ENCODE data around the gene SPOCK1. TPM values are rescaled to one million over a fixed set of nuclear protein-coding genes. Genes with fewer than 3 reads are reported as not detected.

Gene SPOCK1
- total and polyA plus RNA-seq, 4 donors: 4.5 to 67.8 (median 27.0) TPM

DNA sequence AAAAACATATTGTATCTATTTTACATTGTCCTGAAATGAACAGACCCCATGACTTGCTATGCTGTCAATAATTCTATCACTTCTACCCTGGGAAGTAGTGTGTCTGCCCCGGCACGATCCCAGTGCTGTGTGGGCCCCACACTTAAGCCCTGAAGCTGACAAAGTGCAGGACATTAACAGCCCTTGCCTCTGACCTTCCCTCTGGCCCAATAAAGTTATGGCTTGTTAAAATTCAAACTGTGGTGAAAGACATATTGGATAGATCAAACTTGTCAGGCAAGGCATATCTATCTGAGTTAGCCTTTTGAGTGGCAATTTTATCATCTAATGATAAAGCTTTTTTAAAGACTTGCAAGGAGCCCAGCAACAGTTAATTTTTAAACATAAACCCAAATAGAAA is 229.2 kb downstream of the SPOCK1 start:
- 74 to 91% methylated on average over 2 of the region's 2 CpGs for WGBS, 2 donors
- Histone ChIP-seq H3K36me3 (ENCODE audit: control insufficient read depth in 1 of 2, insufficient read depth in 2 of 2, low read length in 1 of 2) (no peaks in the 10 kb centered on the region), H3K9me3 (ENCODE audit: control insufficient read depth, low read length) (no peaks in the 10 kb centered on the region), H3K27me3 (ENCODE audit: control insufficient read depth in 1 of 2, insufficient read depth in 2 of 2, low read length in 1 of 2) (no peaks in the 10 kb centered on the region), H3K27ac (ENCODE audit: low read depth in 1 of 2, low read length in 2 of 2) (no peak overlapping the region), H3K4me3 (ENCODE audit: low read length in 2 of 2) (no peak overlapping the region), H3K4me1 (ENCODE audit: control insufficient read depth in 1 of 2, insufficient read depth in 2 of 2, low read length in 2 of 2) (peaks cover 0 to 3% of the 10 kb centered on the region in 2 donors)
- no peak for DNase-seq
- ATAC-seq (ENCODE audit: low FRiP score): no peak
- intact Hi-C loops (cut with DNase I): no loop called here

DNA sequence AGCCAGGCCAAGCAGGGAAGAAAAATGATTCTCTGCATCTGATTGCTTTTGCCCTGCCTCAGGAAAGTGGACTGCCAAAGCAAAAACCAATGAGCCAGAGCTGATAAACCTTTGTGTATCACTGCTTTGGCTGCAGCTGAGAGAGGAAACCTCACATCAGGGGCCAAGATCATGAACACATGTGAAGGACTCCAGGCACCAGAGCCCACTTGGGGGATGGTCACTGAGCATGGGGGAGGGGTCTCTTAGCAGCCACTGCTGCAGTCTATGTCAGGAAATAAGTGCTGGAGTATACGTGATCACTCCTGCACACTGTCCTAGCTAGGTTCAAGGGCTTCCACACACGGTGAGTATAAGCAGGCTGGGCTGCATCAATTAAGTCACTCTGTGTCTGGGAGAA is 229.9 kb downstream of the SPOCK1 start:
- Histone ChIP-seq H3K4me1 (ENCODE audit: control insufficient read depth in 1 of 2, insufficient read depth in 2 of 2, low read length in 2 of 2) (peaks cover 0 to 6% of the 10 kb centered on the region in 2 donors), H3K9me3 (ENCODE audit: control insufficient read depth, low read length) (no peaks in the 10 kb centered on the region), H3K27me3 (ENCODE audit: control insufficient read depth in 1 of 2, insufficient read depth in 2 of 2, low read length in 1 of 2) (no peaks in the 10 kb centered on the region), H3K4me3 (ENCODE audit: low read length in 2 of 2) (no peak overlapping the region), H3K36me3 (ENCODE audit: control insufficient read depth in 1 of 2, insufficient read depth in 2 of 2, low read length in 1 of 2) (no peaks in the 10 kb centered on the region), H3K27ac (ENCODE audit: low read depth in 1 of 2, low read length in 2 of 2) (no peak overlapping the region)
- ATAC-seq (ENCODE audit: low FRiP score) (no peak), DNase-seq (no peak)
- intact Hi-C loops (cut with DNase I): no loop called here
- 40 to 45% methylated on average over 2 of the region's 2 CpGs for WGBS, 2 donors

DNA sequence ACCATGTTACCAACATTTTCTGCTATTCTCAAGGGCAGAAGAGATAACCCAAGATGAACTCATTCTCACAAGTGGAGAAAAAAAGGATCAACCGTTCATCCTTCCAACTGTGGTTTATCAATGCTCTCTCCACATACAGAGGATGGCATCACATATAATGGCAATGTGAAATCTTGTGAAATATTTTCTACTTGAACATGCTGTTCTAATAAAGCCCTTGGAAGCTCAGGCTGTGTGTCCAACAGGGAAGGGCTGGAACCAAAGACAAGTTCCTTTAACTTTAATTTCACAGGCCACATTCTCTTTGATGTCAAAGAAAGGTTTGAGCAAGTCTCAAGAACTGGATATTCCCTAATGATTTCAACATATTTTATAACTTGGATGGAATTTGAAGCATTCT is 230.5 kb downstream of the SPOCK1 start:
- no peak for ATAC-seq (ENCODE audit: low FRiP score)
- 95% methylated on average over 1 of the region's 1 CpG for WGBS, 2 donors
- Histone ChIP-seq H3K4me1 (ENCODE audit: control insufficient read depth in 1 of 2, insufficient read depth in 2 of 2, low read length in 2 of 2) (peaks cover 0 to 6% of the 10 kb centered on the region in 2 donors), H3K36me3 (ENCODE audit: control insufficient read depth in 1 of 2, insufficient read depth in 2 of 2, low read length in 1 of 2) (no peaks in the 10 kb centered on the region), H3K4me3 (ENCODE audit: low read length in 2 of 2) (no peak overlapping the region), H3K27ac (ENCODE audit: low read depth in 1 of 2, low read length in 2 of 2) (no peak overlapping the region), H3K27me3 (ENCODE audit: control insufficient read depth in 1 of 2, insufficient read depth in 2 of 2, low read length in 1 of 2) (no peaks in the 10 kb centered on the region), H3K9me3 (ENCODE audit: control insufficient read depth, low read length) (no peaks in the 10 kb centered on the region)
- DNase-seq: no peak
- intact Hi-C loops (cut with DNase I): no loop called here

DNA sequence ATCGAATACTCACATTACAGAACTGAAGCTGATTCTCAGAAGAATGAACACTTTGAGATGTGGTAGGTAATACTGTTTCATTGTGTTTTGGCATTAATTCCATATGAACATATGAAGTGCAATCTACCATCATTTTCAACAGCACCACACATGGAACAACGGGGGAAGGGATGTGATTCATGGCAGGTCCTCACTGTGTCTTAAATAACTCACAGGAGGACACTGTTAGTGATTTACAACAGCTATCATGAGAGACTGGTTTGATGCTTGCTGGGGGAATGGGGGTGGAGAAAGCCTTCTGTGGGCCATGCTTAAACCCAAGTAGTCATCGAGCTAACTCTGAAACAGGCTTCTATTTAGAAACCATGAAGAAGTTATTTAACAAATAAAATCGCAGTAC is 232.9 kb downstream of the SPOCK1 start:
- Histone ChIP-seq H3K4me3 (ENCODE audit: low read length in 2 of 2) (no peak overlapping the region), H3K27ac (ENCODE audit: low read depth in 1 of 2, low read length in 2 of 2) (no peak overlapping the region), H3K36me3 (ENCODE audit: control insufficient read depth in 1 of 2, insufficient read depth in 2 of 2, low read length in 1 of 2) (no peaks in the 10 kb centered on the region), H3K9me3 (ENCODE audit: control insufficient read depth, low read length) (no peaks in the 10 kb centered on the region), H3K27me3 (ENCODE audit: control insufficient read depth in 1 of 2, insufficient read depth in 2 of 2, low read length in 1 of 2) (no peaks in the 10 kb centered on the region), H3K4me1 (ENCODE audit: control insufficient read depth in 1 of 2, insufficient read depth in 2 of 2, low read length in 2 of 2) (peaks cover 0 to 6% of the 10 kb centered on the region in 2 donors)
- 77 to 79% methylated on average over 4 of the region's 4 CpGs for WGBS, 2 donors
- ATAC-seq (ENCODE audit: low FRiP score) (no peak), DNase-seq (no peak)
- intact Hi-C loops (cut with DNase I): no loop called here

DNA sequence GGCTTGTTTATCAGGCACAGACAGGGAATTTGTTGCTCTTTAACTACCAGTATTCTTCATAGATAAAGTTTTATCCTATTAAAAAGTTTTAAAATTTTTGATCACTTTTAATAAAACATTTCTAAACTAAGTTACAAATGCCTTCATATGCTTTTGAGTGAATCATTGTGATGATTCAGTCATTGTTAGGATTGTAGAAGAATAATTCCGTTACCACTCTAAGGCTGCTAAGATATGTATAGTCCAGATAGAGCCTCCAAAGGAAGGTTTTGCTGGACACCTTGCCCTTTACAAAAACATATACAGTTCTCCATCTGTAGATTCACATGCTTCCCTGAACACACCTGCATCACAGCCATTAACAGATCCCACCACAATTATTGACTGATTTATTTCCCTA is 233.7 kb downstream of the SPOCK1 start:
- H3K9me3 ChIP-seq (ENCODE audit: control insufficient read depth, low read length): no peaks in the 10 kb centered on the region
- 69 to 81% methylated on average over 1 of the region's 1 CpG for WGBS, 2 donors
- H3K27ac ChIP-seq (ENCODE audit: low read depth in 1 of 2, low read length in 2 of 2): no peak overlapping the region
- H3K4me1 ChIP-seq (ENCODE audit: control insufficient read depth in 1 of 2, insufficient read depth in 2 of 2, low read length in 2 of 2): peaks cover 0 to 6% of the 10 kb centered on the region in 2 donors
- H3K4me3 ChIP-seq (ENCODE audit: low read length in 2 of 2): no peak overlapping the region
- DNase-seq: no peak
- ATAC-seq (ENCODE audit: low FRiP score): no peak
- intact Hi-C loops (cut with DNase I): no loop called here
- no peaks in the 10 kb centered on the region for H3K27me3 ChIP-seq (ENCODE audit: control insufficient read depth in 1 of 2, insufficient read depth in 2 of 2, low read length in 1 of 2)
- no peaks in the 10 kb centered on the region for H3K36me3 ChIP-seq (ENCODE audit: control insufficient read depth in 1 of 2, insufficient read depth in 2 of 2, low read length in 1 of 2)

DNA sequence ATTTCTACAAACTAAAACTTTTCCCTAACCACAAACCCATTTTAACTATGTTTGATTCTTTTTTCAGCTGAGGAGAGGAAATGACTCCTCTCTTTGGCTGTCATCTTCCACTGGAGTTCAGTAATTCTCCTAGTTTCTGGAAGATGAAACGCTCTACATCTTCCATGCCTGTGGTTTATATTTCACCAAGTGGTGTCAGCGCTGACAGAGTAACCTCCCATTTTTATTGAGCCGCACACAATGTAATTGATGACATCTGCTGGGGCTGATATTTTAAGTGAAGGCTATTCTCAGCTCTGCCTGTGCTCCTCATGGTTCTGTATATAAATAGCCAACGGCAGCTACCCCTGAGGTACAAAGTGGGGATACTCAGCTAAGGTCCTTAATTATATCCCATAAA is 234.6 kb downstream of the SPOCK1 start:
- no peak overlapping the region for H3K27ac ChIP-seq (ENCODE audit: low read depth in 1 of 2, low read length in 2 of 2)
- no peak for DNase-seq
- intact Hi-C loops (cut with DNase I): no loop called here
- no peak for ATAC-seq (ENCODE audit: low FRiP score)
- no peak overlapping the region for H3K4me3 ChIP-seq (ENCODE audit: low read length in 2 of 2)
- H3K4me1 ChIP-seq (ENCODE audit: control insufficient read depth in 1 of 2, insufficient read depth in 2 of 2, low read length in 2 of 2): peaks cover 0 to 6% of the 10 kb centered on the region in 2 donors
- no peaks in the 10 kb centered on the region for H3K27me3 ChIP-seq (ENCODE audit: control insufficient read depth in 1 of 2, insufficient read depth in 2 of 2, low read length in 1 of 2)
- no peaks in the 10 kb centered on the region for H3K36me3 ChIP-seq (ENCODE audit: control insufficient read depth in 1 of 2, insufficient read depth in 2 of 2, low read length in 1 of 2)
- WGBS, 2 donors: 49 to 75% methylated on average over 4 of the region's 4 CpGs
- no peaks in the 10 kb centered on the region for H3K9me3 ChIP-seq (ENCODE audit: control insufficient read depth, low read length)

DNA sequence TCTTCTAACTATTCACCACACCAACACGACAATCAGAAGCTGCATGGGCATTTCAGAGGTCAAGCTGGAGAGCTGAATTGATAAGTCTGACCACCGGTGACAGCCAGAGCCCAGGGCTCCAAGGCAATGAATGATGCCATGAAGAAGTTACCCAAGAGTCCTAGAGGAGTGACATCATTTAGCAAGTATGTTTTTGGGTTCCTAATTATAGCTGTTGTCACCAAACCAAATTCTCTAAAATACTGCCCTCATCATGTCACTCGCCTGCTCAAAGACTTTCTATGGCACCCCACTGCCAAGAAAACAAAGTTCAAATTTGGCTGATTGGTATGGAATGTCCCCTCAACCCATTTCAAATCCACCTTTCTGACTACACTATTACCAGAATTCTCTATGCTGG is 235.1 kb downstream of the SPOCK1 start:
- H3K4me1 ChIP-seq (ENCODE audit: control insufficient read depth in 1 of 2, insufficient read depth in 2 of 2, low read length in 2 of 2): peaks cover 0 to 6% of the 10 kb centered on the region in 2 donors
- 21 to 25% methylated on average over 3 of the region's 3 CpGs for WGBS, 2 donors
- H3K9me3 ChIP-seq (ENCODE audit: control insufficient read depth, low read length): no peaks in the 10 kb centered on the region
- DNase-seq (no peak), ATAC-seq (ENCODE audit: low FRiP score) (peak; percentile 54)
- no peaks in the 10 kb centered on the region for H3K27me3 ChIP-seq (ENCODE audit: control insufficient read depth in 1 of 2, insufficient read depth in 2 of 2, low read length in 1 of 2)
- H3K4me3 ChIP-seq (ENCODE audit: low read length in 2 of 2): no peak overlapping the region
- no peak overlapping the region for H3K27ac ChIP-seq (ENCODE audit: low read depth in 1 of 2, low read length in 2 of 2)
- no peaks in the 10 kb centered on the region for H3K36me3 ChIP-seq (ENCODE audit: control insufficient read depth in 1 of 2, insufficient read depth in 2 of 2, low read length in 1 of 2)
- intact Hi-C loops (cut with DNase I): no loop called here

DNA sequence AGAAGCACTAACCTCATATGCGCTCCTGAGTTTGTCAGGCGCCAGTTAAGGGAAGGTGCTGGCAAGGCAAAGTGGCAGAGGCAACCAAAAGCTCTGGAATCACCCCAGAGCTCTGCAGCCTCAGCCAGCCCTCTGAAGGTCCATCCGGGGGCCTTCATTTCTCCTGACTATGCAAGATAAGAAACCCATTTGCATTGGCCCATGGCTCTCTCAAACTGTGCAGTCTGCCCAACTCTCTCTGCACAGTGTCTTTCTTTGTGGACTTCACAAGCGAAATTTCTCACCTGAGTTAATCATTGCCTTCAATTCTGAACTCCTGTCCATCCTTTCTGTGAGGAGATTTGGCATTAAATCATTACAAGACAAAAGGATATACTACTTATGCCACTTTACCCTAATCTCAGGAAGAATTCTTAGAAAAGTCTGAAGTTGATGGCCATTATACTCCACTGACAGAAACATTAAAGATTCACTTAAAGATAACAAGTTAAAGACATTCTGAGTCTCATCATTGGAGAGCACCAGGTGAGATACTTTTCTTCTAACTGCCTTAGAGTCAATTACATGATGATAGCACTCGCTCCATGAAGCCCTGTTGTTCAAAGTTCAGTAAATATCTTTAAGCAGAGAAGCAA is 235.6 kb downstream of the SPOCK1 start:
- no peaks in the 10 kb centered on the region for H3K36me3 ChIP-seq (ENCODE audit: control insufficient read depth in 1 of 2, insufficient read depth in 2 of 2, low read length in 1 of 2)
- H3K9me3 ChIP-seq (ENCODE audit: control insufficient read depth, low read length): no peaks in the 10 kb centered on the region
- intact Hi-C loops (cut with DNase I): no loop called here
- DNase-seq (no peak), ATAC-seq (ENCODE audit: low FRiP score) (no peak)
- WGBS, 2 donors: 62 to 64% methylated on average over 5 of the region's 5 CpGs
- H3K4me1 ChIP-seq (ENCODE audit: control insufficient read depth in 1 of 2, insufficient read depth in 2 of 2, low read length in 2 of 2): peaks cover 0 to 6% of the 10 kb centered on the region in 2 donors
- H3K27me3 ChIP-seq (ENCODE audit: control insufficient read depth in 1 of 2, insufficient read depth in 2 of 2, low read length in 1 of 2): no peaks in the 10 kb centered on the region
- no peak overlapping the region for H3K27ac ChIP-seq (ENCODE audit: low read depth in 1 of 2, low read length in 2 of 2)
- no peak overlapping the region for H3K4me3 ChIP-seq (ENCODE audit: low read length in 2 of 2)

DNA sequence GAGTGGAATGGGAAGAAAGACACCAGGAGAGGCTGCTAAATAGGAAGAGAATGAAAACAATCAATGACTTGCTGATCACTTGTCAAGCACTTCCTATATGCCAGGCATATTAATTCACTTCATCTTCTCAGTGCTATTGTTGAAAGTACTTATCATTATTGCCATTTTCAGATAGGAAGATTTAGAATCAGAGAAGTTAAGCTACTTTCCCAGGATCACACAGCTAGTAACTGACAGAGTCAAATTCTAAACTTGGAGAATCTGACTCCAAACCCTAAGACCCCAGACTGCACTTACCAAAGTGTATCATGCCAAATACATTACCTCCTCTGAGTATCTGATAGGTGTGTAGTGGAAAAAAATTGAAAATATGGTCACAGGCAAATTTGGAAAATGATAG is 236.3 kb downstream of the SPOCK1 start:
- Histone ChIP-seq H3K4me1 (ENCODE audit: control insufficient read depth in 1 of 2, insufficient read depth in 2 of 2, low read length in 2 of 2) (peaks cover 0 to 6% of the 10 kb centered on the region in 2 donors), H3K36me3 (ENCODE audit: control insufficient read depth in 1 of 2, insufficient read depth in 2 of 2, low read length in 1 of 2) (no peaks in the 10 kb centered on the region), H3K9me3 (ENCODE audit: control insufficient read depth, low read length) (no peaks in the 10 kb centered on the region), H3K4me3 (ENCODE audit: low read length in 2 of 2) (no peak overlapping the region), H3K27ac (ENCODE audit: low read depth in 1 of 2, low read length in 2 of 2) (no peak overlapping the region), H3K27me3 (ENCODE audit: control insufficient read depth in 1 of 2, insufficient read depth in 2 of 2, low read length in 1 of 2) (no peaks in the 10 kb centered on the region)
- ATAC-seq (ENCODE audit: low FRiP score) (no peak), DNase-seq (no peak)
- intact Hi-C loops (cut with DNase I): no loop called here

Measured in aorta (tissue), 5 donors.